A673 (cell line): ENCODE data around the gene WDR26. TPM values are rescaled to one million over a fixed set of nuclear protein-coding genes. Genes with fewer than 3 reads are reported as not detected.

Source experiments
- BruUV-seq: library from RNA; stranded (reverse); fragments of 400-500 nt; replicated peaks from 2 replicates; lab custom pipeline; 2021; lab: Mats Ljungman, UMichigan
- CTCF ChIA-PET: fragments of 300-600 bp; sonication (Branson Sonifier 250); formaldehyde crosslinking; loops from one replicate; lab custom pipeline; 2022; ENCODE audit warnings: antibody characterized with exemption; lab: Charles Lee
- POLR2A ChIA-PET: fragments of 300-600 bp; sonication (Branson Sonifier 250); formaldehyde crosslinking; loops from one replicate; lab custom pipeline; 2022; ENCODE audit warnings: antibody characterized with exemption; ENCODE audit not compliant: low non-redundant PET; lab: Charles Lee
- DNase-seq: peaks from one replicate; pipeline ENCODE4 v3.0.0-alpha.2; 2015; ENCODE audit warnings: low spot score
- H3K27ac ChIP-seq: fragments of 200-600 bp; sonication (generic); 2 replicates; pipeline ENCODE4 v1.5.1; 2016; ENCODE audit warnings: mixed run types, low read depth, mild to moderate bottlenecking, mixed read lengths, antibody characterized with exemption, low read length; ENCODE audit not compliant: poor library complexity, severe bottlenecking
- H3K27me3 ChIP-seq: fragments of 200-600 bp; sonication (generic); replicated peaks from 2 replicates; pipeline ENCODE4 v1.6.1; 2017; ENCODE audit warnings: mixed run types, low read depth, mild to moderate bottlenecking, mixed read lengths, antibody characterized with exemption, low read length; ENCODE audit not compliant: insufficient read depth, poor library complexity
- H3K36me3 ChIP-seq: fragments of 200-600 bp; sonication (generic); 2 replicates; pipeline ENCODE4 v1.6.1; 2016; ENCODE audit warnings: mixed run types, mild to moderate bottlenecking, mixed read lengths, antibody characterized with exemption, low read length; ENCODE audit not compliant: insufficient read depth, poor library complexity, severe bottlenecking
- H3K4me1 ChIP-seq: fragments of 200-600 bp; sonication (generic); 2 replicates; pipeline ENCODE4 v1.6.1; 2017; ENCODE audit warnings: mixed run types, mild to moderate bottlenecking, mixed read lengths, antibody characterized with exemption, low read length; ENCODE audit not compliant: insufficient read depth, poor library complexity, severe bottlenecking
- H3K4me3 ChIP-seq: fragments of 200-600 bp; sonication (generic); 2 replicates; pipeline ENCODE4 v1.5.1; 2016; ENCODE audit warnings: low read depth, mixed run types, mild to moderate bottlenecking, mixed read lengths, low read length; ENCODE audit not compliant: poor library complexity, severe bottlenecking
- H3K9me3 ChIP-seq: fragments of 200-600 bp; sonication (generic); 2 replicates; pipeline ENCODE4 v1.6.1; 2016; ENCODE audit warnings: mixed run types, low read depth, mild to moderate bottlenecking, mixed read lengths, antibody characterized with exemption, low read length; ENCODE audit not compliant: poor library complexity, severe bottlenecking
- EZH2 ChIP-seq: fragments of 200-600 bp; sonication (generic); IDR thresholded peaks from 2 replicates; pipeline ENCODE4 v1.6.1; 2017; ENCODE audit warnings: borderline replicate concordance, low read depth, mild to moderate bottlenecking, mixed read lengths, antibody characterized with exemption, low read length; ENCODE audit not compliant: poor library complexity, severe bottlenecking
- intact Hi-C: fragments of 100-400 bp; cut with micrococcal nuclease; formaldehyde crosslinking; loops from one replicate; pipeline ENCODE4 v1.10.0; 2022; ENCODE audit not compliant: unreplicated experiment
- total RNA-seq: library from RNA; stranded (reverse); gene quantifications from 2 replicates; pipeline ENCODE4 v1.2.3, GENCODE V29; 2021
- TF ChIP-seq, protein P1 (sequence below): fragments of 300-800, 200-600 bp; sonication (generic); conservative IDR thresholded peaks from 2 replicates; pipeline ENCODE4 v1.5.1; 2017; ENCODE audit warnings: low read depth, mild to moderate bottlenecking, antibody characterized with exemption, low read length, moderate library complexity, mixed read lengths

WDR26 gene
- total RNA-seq, 1 experiment from 2014 or later = 73.5 TPM

GRCh38 chr1:224432146-224432545 is 2.5 kb downstream of the WDR26 start:
- Histone ChIP-seq H3K36me3 (peaks cover 34% of the 10 kb centered on the region), H3K9me3 (no peaks in the 10 kb centered on the region), H3K27me3 (no peaks in the 10 kb centered on the region), H3K4me1 (peaks cover 38% of the 10 kb centered on the region), H3K27ac (peak overlapping the region; percentile 23), H3K4me3 (peak overlapping the region; percentile 75)
- TSS peak; percentile 45 for BruUV-seq
- TF ChIP-seq EZH2 = no peak
- TF ChIP-seq, protein P1, sequence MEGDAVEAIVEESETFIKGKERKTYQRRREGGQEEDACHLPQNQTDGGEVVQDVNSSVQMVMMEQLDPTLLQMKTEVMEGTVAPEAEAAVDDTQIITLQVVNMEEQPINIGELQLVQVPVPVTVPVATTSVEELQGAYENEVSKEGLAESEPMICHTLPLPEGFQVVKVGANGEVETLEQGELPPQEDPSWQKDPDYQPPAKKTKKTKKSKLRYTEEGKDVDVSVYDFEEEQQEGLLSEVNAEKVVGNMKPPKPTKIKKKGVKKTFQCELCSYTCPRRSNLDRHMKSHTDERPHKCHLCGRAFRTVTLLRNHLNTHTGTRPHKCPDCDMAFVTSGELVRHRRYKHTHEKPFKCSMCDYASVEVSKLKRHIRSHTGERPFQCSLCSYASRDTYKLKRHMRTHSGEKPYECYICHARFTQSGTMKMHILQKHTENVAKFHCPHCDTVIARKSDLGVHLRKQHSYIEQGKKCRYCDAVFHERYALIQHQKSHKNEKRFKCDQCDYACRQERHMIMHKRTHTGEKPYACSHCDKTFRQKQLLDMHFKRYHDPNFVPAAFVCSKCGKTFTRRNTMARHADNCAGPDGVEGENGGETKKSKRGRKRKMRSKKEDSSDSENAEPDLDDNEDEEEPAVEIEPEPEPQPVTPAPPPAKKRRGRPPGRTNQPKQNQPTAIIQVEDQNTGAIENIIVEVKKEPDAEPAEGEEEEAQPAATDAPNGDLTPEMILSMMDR = no peak
- no peak for DNase-seq
- intact Hi-C loops = no loop called here
- ChIA-PET POLR2A (no interaction called here), CTCF (no interaction called here)

DNA sequence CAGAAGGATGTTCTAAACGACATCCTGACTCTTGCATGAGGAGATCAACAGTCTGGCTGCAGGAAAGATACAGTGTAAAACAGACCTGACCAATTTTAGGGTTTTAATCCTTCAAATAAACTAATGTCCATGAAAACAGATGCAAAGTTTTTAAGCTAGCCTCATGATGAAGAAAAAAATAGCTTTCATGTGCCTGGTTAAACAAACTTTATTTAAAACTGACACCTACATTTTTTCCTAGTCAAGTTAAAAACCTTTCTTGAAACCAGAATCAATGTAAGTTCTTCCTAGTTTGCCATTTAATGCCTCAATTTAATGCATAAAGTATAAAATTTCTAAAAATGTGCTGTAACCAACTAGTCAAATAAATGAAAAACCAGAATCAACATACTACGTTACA is 2.9 kb downstream of the WDR26 start:
- Histone ChIP-seq H3K4me3 (peak overlapping the region; percentile 75), H3K27ac (no peak overlapping the region), H3K36me3 (peaks cover 34% of the 10 kb centered on the region), H3K4me1 (peaks cover 38% of the 10 kb centered on the region), H3K27me3 (no peaks in the 10 kb centered on the region), H3K9me3 (no peaks in the 10 kb centered on the region)
- ChIA-PET POLR2A (no interaction called here), CTCF (no interaction called here)
- no peak for DNase-seq
- intact Hi-C loops = no loop called here
- TF ChIP-seq, protein P1 = no peak
- TF ChIP-seq EZH2 = no peak
- no TSS peak for BruUV-seq

DNA sequence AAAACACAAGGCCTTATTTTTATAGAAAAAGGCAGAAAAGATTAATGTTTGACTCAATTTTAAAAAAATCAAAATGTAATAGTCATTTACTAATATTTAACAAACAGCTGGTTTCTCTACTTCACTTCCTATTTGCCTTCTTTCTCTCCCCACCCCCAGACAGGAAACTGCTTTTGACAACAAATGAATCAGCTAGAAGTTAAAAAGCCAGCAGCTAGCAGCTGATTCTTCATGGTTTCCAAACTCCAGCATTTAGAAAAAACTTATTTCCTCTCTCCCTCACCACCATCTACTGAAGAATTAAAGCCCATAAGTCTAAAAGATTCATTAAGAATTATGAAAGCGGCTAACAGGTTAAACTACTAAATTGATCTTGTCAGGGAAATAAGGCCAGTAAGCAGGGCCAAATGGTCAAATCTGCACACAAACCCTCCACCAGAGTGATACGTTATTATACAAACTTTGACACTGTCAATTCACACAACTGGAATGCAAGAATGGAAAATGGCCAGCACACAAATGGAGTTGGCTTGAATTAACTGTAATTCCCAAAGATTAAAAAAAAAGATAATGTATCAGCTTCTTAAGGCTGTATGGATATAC is 4.0 kb downstream of the WDR26 start:
- Histone ChIP-seq H3K27ac (peak overlapping the region; percentile 63), H3K4me3 (peak overlapping the region; percentile 10), H3K36me3 (peaks cover 39% of the 10 kb centered on the region), H3K27me3 (no peaks in the 10 kb centered on the region), H3K4me1 (peaks cover 33% of the 10 kb centered on the region), H3K9me3 (no peaks in the 10 kb centered on the region)
- CTCF ChIA-PET = interaction anchor here (1.1 kb wide), 1 partner anchor 27 kb away, joined by 13 read pairs; no protein-coding TSS in a partner anchor
- BruUV-seq = TSS peak; percentile 6
- peak; percentile 64 for DNase-seq
- TF ChIP-seq, protein P1 = no peak
- no peak for TF ChIP-seq EZH2
- intact Hi-C loops = no loop called here
- POLR2A ChIA-PET = interaction anchor here (0.5 kb wide), 1 partner anchor 75 kb away, joined by 10 read pairs; no protein-coding TSS in a partner anchor
